Lower leg skin (tissue), 4 donors: Measurements from ENCODE around the gene GRIN1. TPM values are rescaled to one million over a fixed set of nuclear protein-coding genes. Genes with fewer than 3 reads are reported as not detected.

Experiments used
- DNase-seq, 2 donors: peaks; one replicate each; pipeline ENCODE4 v3.0.0-alpha.2; 2019; ENCODE audit warnings: low spot score in 2 of 2
- H3K4me3 ChIP-seq: fragments of 200-600 bp; sonication (generic); 2 replicates; pipeline ENCODE4 v1.5.1; 2017; ENCODE audit warnings: mild to moderate bottlenecking, low read depth; ENCODE audit not compliant: poor library complexity, severe bottlenecking
- POLR2A ChIP-seq, 2 donors: fragments of 450-650 bp; IDR thresholded peaks; one replicate each; pipeline ENCODE4 v1.6.1; 2016 to 2017; ENCODE audit warnings: antibody characterized with exemption in 2 of 2, mild to moderate bottlenecking in 1 of 2, moderate library complexity in 1 of 2
- WGBS, 2 donors: methylation state at CpG; one replicate each; pipeline ENCODE4 v1.1.5; 2018; 5-methylcytosine and 5-hydroxymethylcytosine counted together
- intact Hi-C: fragments of 100-400 bp; cut with DNase I; formaldehyde crosslinking; loops from one replicate; pipeline ENCODE4 v1.15.0; 2023; ENCODE audit warnings: low total_unique reads
- total RNA-seq, 4 donors: library from RNA; depleted of rRNA; stranded (reverse); fragments of >200 nt; gene quantifications; one replicate each; pipeline ENCODE4 v1.1.0, GENCODE V29; 2016
- TF ChIP-seq, protein P1 (sequence below), 3 donors: fragments of 450-650 bp; IDR thresholded peaks; one replicate each; pipeline ENCODE4 v1.5.1; 2016; ENCODE audit warnings: antibody characterized with exemption in 3 of 3, mild to moderate bottlenecking in 3 of 3, moderate library complexity in 2 of 3

The GRIN1 gene
- total RNA-seq, 4 donors from 2014 or later: 0.10 to 2.4 (median 0.49) TPM; not detected in 1

- TF ChIP-seq, protein P1, sequence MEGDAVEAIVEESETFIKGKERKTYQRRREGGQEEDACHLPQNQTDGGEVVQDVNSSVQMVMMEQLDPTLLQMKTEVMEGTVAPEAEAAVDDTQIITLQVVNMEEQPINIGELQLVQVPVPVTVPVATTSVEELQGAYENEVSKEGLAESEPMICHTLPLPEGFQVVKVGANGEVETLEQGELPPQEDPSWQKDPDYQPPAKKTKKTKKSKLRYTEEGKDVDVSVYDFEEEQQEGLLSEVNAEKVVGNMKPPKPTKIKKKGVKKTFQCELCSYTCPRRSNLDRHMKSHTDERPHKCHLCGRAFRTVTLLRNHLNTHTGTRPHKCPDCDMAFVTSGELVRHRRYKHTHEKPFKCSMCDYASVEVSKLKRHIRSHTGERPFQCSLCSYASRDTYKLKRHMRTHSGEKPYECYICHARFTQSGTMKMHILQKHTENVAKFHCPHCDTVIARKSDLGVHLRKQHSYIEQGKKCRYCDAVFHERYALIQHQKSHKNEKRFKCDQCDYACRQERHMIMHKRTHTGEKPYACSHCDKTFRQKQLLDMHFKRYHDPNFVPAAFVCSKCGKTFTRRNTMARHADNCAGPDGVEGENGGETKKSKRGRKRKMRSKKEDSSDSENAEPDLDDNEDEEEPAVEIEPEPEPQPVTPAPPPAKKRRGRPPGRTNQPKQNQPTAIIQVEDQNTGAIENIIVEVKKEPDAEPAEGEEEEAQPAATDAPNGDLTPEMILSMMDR (IDR thresholded peaks at IDR 0.05): no peak
- no peak for TF ChIP-seq POLR2A (IDR thresholded peaks at IDR 0.05)
- no peak for DNase-seq
- WGBS, 2 donors: 85 to 90% methylated on average over 11 to 22 of the region's 22 CpGs
- intact Hi-C loops: no loop called here
- H3K4me3 ChIP-seq: no peak overlapping the region
Measured at GRCh38 chr9:137191691-137192447, 52.9 kb downstream of the GRIN1 start.

DNA sequence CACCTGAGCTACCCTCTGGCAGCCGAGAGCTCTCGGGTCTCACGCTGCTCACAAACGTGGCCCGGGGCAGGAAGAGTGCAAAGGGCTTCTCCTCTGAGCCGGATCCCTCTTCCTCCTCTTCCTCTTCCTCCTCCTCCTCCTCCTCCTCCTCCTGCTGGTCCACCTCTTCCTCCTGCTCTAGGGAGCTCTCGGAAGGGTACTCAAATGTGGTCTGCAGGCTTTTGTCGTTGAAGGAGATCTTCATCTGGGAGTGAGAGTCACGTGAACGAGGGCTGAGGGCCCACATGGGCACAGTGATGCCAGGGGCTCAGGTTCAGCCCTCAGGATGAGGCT is 53.5 kb downstream of the GRIN1 start:
- WGBS, 2 donors: 80 to 93% methylated on average over 10 of the region's 10 CpGs
- intact Hi-C loops: no loop called here
- TF ChIP-seq POLR2A (IDR thresholded peaks at IDR 0.05): no peak
- TF ChIP-seq, protein P1 (IDR thresholded peaks at IDR 0.05): no peak
- DNase-seq: no peak
- H3K4me3 ChIP-seq: no peak overlapping the region

DNA sequence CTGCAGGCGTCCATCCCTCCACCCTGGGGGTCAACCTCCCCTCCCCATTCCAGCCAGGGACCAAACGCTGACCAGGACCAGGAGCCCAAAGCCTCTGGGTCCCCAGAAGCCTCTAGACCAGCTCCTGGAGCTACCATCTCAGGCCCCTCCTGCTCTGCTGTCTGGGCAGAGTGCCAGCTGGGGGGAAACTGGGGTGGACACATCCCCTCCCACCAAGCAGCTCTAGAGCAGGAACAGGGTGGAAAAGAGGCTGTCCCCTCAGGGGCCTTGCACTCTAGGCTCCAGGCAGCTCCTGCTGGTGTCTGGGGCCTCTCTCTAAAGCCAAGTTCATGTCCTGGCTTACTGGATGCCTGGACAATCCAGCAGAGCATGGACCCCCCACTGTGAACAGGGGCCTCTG is 53.9 kb downstream of the GRIN1 start:
- TF ChIP-seq POLR2A (IDR thresholded peaks at IDR 0.05): no peak
- TF ChIP-seq, protein P1 (IDR thresholded peaks at IDR 0.05): no peak
- intact Hi-C loops: no loop called here
- DNase-seq: no peak
- 100% methylated on average over 1 to 2 of the region's 2 CpGs for WGBS, 2 donors
- H3K4me3 ChIP-seq: no peak overlapping the region

GRCh38 chr9:137193771-137194170 is 54.8 kb downstream of the GRIN1 start:
- intact Hi-C loops: no loop called here
- DNase-seq: no peak
- WGBS, 2 donors: 67 to 81% methylated on average over 11 to 13 of the region's 14 CpGs
- no peak for TF ChIP-seq POLR2A (IDR thresholded peaks at IDR 0.05)
- TF ChIP-seq, protein P1 (IDR thresholded peaks at IDR 0.05): no peak
- no peak overlapping the region for H3K4me3 ChIP-seq

DNA sequence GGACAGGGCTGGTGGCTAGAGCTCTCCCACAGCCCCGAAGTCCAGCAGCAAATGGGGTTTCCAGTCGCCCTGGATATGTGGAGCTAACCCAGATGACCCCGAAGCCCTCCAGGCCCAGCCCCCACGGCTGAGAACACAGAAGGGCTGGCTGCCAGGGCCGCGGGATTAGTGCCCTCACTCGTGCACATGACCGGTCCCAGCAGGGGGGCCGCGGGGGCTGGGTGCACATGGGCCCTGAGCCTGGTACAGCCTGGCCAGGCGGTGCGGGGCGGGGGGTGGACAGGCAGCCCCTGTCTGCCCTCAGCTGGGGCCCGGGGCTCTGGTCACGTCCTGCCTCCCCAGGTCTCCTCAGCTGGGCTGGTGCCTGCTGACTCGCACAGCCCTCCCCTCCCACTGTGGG is 55.4 kb downstream of the GRIN1 start:
- intact Hi-C loops: no loop called here
- TF ChIP-seq, protein P1 (IDR thresholded peaks at IDR 0.05): no peak
- TF ChIP-seq POLR2A (IDR thresholded peaks at IDR 0.05): no peak
- DNase-seq: no peak
- WGBS, 2 donors: 47 to 63% methylated on average over 6 to 15 of the region's 16 CpGs
- H3K4me3 ChIP-seq: no peak overlapping the region

GRCh38 chr9:137194909-137195308 is 56.0 kb downstream of the GRIN1 start:
- no peak overlapping the region for H3K4me3 ChIP-seq
- TF ChIP-seq, protein P1 (IDR thresholded peaks at IDR 0.05): no peak
- no peak for TF ChIP-seq POLR2A (IDR thresholded peaks at IDR 0.05)
- WGBS, 2 donors: 66 to 68% methylated on average over 8 to 10 of the region's 10 CpGs
- no peak for DNase-seq
- intact Hi-C loops: no loop called here
